ENCODE results near the gene SPINK14.

SPINK14 gene

DNA sequence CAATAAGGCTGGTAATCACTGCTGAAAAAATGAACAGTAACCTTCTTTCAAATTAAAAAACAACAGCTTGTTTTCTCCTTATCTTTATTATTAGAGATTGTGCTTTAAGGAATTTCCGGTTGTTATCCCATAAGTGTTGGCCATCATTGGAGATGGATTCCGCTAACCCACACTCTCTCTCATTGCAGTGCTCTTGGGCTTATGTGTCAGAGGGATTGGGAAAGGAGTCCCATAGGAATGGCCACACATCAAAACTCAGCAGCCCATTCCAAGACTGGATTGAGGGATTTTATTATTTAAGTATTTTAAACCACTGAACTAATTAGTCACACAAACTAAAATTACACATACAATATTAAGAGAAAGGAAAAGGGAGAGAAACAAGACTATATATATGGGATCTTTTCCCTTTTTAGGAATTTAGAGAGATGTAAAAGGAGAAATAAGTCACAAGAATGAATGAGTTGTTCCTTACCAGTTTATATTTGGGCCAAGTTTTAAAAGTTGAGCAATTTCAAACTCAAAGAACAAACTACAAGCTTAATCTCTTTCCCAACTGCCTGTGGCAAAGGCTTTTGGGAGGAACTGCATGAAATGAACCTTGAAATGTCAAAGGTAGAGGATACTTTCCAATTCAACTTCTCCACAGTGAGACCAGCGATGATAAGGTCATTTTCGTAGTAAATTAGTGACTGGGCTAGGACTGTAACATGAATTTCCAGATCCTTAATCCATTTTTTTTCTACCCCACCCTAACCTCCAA lies 36.9 kb downstream of the SPINK14 start:
- ChIA-PET POLR2A (no interaction called here), CTCF (no interaction called here)
- DNase-seq (ENCODE audit: low read depth, low spot score) = no peak
- TF ChIP-seq, protein P1, sequence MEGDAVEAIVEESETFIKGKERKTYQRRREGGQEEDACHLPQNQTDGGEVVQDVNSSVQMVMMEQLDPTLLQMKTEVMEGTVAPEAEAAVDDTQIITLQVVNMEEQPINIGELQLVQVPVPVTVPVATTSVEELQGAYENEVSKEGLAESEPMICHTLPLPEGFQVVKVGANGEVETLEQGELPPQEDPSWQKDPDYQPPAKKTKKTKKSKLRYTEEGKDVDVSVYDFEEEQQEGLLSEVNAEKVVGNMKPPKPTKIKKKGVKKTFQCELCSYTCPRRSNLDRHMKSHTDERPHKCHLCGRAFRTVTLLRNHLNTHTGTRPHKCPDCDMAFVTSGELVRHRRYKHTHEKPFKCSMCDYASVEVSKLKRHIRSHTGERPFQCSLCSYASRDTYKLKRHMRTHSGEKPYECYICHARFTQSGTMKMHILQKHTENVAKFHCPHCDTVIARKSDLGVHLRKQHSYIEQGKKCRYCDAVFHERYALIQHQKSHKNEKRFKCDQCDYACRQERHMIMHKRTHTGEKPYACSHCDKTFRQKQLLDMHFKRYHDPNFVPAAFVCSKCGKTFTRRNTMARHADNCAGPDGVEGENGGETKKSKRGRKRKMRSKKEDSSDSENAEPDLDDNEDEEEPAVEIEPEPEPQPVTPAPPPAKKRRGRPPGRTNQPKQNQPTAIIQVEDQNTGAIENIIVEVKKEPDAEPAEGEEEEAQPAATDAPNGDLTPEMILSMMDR (IDR thresholded peaks at IDR 0.05; ENCODE audit: insufficient read depth, low read length, missing control alignments) = no peak
- H3K4me3 ChIP-seq (ENCODE audit: low read depth, low read length) = no peak overlapping the region

DNA sequence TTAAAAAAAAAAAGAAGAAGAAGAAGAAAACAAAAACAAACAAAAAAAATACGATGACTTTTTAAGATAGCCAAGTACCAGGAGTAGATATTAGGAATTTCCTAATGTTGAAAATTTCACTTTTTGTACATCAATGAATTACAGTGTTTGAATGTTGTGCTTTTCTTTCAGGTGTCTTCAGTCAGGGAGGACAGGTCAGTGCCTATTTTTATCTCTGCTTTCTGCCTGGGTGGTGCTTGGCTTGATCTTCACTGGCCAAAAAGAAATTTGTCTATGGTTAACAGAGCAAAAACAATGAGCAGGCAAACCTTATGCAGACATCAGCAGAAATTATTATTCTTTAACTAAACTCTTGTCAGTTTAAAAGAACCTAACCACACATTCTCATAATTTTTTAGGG lies 37.5 kb downstream of the SPINK14 start:
- TF ChIP-seq, protein P1 (IDR thresholded peaks at IDR 0.05; ENCODE audit: insufficient read depth, low read length, missing control alignments) = no peak
- CTCF ChIA-PET = interaction anchor here (0.6 kb wide), 1 partner anchor 225 kb away, joined by 3 read pairs; no protein-coding TSS in a partner anchor
- POLR2A ChIA-PET = no interaction called here
- no peak overlapping the region for H3K4me3 ChIP-seq (ENCODE audit: low read depth, low read length)
- DNase-seq (ENCODE audit: low read depth, low spot score) = no peak

DNA sequence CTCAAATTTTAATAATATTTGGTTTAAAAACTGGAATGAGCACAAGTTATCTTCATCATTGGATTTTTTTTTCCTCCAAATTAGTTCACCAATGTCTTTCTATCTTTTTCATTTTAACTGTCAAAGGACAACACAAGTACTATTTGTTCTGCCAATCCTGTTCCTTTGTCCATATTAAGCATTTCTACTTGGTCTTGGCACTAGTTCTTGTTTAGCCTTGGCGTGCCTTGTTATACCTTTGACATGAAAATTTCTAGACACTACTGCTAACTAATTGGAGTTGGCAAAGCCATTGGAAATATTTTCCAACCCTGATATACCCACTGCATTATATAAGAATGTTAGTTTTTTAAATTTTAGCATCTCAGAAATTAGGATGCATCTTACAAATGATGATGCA lies 38.3 kb downstream of the SPINK14 start:
- TF ChIP-seq, protein P1 (IDR thresholded peaks at IDR 0.05; ENCODE audit: insufficient read depth, low read length, missing control alignments) = no peak
- ChIA-PET POLR2A (no interaction called here), CTCF (no interaction called here)
- DNase-seq (ENCODE audit: low read depth, low spot score) = no peak
- no peak overlapping the region for H3K4me3 ChIP-seq (ENCODE audit: low read depth, low read length)

DNA sequence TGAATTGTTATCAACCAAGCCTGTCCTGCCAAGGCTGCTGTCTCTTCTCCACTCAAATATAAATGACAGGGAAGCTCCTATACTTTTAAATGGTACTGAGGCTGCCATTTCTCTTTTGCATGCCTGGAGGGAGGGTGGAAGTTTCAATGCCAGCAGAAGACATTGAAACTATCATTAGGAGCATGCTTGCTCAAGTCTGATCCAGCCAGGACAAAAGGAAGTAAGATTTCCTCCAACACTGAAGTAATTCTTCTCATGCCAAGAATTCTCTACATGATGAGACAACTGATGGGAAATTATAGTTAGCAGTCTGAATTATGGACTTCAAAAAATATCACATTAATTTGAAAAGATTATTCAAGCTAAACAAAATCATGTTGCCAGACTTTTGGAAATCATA lies 39.9 kb downstream of the SPINK14 start:
- TF ChIP-seq, protein P1 (IDR thresholded peaks at IDR 0.05; ENCODE audit: insufficient read depth, low read length, missing control alignments) = no peak
- ChIA-PET CTCF (no interaction called here), POLR2A (no interaction called here)
- H3K4me3 ChIP-seq (ENCODE audit: low read depth, low read length) = no peak overlapping the region
- no peak for DNase-seq (ENCODE audit: low read depth, low spot score)

DNA sequence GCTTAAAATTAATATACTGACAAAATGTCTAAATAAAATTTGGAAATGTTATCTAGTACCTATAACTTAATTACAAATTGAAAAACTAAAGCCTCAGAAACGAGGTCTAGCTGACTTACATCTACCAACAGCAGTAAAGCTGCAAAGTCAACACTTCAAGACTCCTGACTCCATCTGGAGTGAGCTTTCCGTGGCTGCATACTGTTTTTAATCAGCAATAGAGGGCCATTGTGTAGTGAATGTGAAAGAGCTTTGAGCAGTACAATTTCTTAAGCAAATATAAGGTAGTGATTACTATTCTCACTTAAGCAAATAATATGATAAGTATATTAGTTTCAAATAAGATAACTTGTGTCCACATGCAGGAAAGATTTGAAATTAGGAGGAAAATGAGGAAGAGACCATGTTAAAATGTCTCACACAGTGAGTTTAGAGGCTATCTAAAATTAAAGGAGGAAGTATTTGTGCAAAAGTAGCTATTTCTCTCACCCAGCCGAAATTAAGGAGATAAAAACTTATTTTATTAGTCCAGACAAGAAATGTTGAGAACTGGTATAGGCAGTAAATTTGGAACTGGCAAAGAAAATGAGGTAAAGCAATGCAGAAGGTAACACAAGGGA lies 40.9 kb downstream of the SPINK14 start:
- POLR2A ChIA-PET = no interaction called here
- TF ChIP-seq, protein P1 (IDR thresholded peaks at IDR 0.05; ENCODE audit: insufficient read depth, low read length, missing control alignments) = no peak
- no peak for DNase-seq (ENCODE audit: low read depth, low spot score)
- CTCF ChIA-PET = no interaction called here
- no peak overlapping the region for H3K4me3 ChIP-seq (ENCODE audit: low read depth, low read length)

DNA sequence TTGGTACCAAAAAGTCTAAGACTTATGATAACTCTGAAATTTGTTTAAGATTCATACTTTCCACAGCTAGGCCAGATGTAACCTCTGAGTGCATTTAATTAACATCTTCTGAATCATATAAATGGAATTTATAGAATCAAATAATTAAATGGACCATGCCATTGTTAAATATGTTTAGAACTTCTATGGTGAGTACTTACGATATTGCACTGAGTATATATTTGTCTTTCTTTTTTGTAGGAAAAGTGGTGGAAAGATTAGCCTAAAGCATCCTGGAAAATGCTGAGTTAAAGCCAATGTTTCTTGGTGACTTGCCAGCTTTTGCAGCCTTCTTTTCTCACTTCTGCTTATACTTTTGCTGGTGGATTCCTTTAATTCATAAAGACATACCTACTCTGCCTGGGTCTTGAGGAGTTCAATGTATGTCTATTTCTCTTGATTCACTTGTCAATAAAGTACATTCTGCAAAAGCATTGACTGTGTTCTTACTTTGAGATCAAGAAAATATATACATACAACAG lies 46.4 kb downstream of the SPINK14 start:
- TF ChIP-seq, protein P1 (IDR thresholded peaks at IDR 0.05; ENCODE audit: insufficient read depth, low read length, missing control alignments) = no peak
- POLR2A ChIA-PET = no interaction called here
- DNase-seq (ENCODE audit: low read depth, low spot score) = no peak
- H3K4me3 ChIP-seq (ENCODE audit: low read depth, low read length) = no peak overlapping the region
- CTCF ChIA-PET = no interaction called here

Measured in AG04449 (cell line).